WI38 (cell line): ENCODE results near the gene GGACT.

Experiments used
- H3K4me3 ChIP-seq: 2 replicates; pipeline ENCODE4 v1.5.1; 2011; ENCODE audit warnings: low read depth, mild to moderate bottlenecking, control low read depth, low read length
- TF ChIP-seq, protein P1 (sequence below): IDR thresholded peaks from 2 replicates; pipeline ENCODE4 v1.5.1; 2012; ENCODE audit warnings: low read depth, mild to moderate bottlenecking, control low read depth, low read length

The GGACT gene

GRCh38 chr13:100564444-100565223 lies 24.0 kb downstream of the GGACT start:
- H3K4me3 ChIP-seq, result no peak overlapping the region
- TF ChIP-seq, protein P1, sequence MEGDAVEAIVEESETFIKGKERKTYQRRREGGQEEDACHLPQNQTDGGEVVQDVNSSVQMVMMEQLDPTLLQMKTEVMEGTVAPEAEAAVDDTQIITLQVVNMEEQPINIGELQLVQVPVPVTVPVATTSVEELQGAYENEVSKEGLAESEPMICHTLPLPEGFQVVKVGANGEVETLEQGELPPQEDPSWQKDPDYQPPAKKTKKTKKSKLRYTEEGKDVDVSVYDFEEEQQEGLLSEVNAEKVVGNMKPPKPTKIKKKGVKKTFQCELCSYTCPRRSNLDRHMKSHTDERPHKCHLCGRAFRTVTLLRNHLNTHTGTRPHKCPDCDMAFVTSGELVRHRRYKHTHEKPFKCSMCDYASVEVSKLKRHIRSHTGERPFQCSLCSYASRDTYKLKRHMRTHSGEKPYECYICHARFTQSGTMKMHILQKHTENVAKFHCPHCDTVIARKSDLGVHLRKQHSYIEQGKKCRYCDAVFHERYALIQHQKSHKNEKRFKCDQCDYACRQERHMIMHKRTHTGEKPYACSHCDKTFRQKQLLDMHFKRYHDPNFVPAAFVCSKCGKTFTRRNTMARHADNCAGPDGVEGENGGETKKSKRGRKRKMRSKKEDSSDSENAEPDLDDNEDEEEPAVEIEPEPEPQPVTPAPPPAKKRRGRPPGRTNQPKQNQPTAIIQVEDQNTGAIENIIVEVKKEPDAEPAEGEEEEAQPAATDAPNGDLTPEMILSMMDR, result no peak

DNA sequence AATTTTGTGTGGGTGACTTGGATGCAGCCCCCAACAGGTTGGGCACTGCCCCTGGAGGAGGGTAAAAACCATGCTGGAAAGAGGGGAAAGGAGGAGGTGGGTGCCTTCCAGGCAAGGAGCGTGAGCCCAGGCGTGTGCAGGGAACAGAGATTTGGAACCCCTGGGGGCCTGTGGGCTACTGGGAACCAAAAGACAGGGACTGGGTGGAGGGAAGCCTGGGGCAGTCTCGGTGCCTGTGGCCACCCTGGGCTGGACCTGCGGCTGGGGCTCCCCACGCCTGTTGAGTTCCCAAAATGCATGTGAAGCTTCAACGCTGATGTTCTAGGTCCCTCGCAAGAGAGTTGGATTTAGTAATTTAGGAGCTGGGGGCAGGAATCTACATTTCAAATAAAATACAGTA lies 24.8 kb downstream of the GGACT start:
- TF ChIP-seq, protein P1, result no peak

GRCh38 chr13:100561599-100562204 lies 26.9 kb downstream of the GGACT start:
- no peak overlapping the region for H3K4me3 ChIP-seq
- TF ChIP-seq, protein P1, result no peak

More for the DNA sequence above, 24.8 kb downstream of the GGACT start:
- no peak overlapping the region for H3K4me3 ChIP-seq

DNA sequence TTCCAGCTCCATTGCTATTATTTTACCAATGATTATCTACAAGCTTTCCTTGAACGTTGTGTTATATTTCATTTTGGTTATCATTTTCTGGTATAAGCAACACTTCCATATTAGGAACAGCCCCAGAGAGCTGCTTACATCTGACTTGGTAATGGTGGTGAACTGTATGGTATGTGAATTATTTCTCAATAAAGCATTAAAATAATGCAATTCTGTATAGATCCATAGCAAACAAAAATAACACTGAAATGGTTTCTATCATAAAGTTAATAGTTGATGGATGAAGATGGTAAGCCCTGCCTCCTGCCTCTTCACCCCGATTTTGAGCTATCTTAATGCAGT lies 27.5 kb downstream of the GGACT start:
- TF ChIP-seq, protein P1, result no peak
- no peak overlapping the region for H3K4me3 ChIP-seq

DNA sequence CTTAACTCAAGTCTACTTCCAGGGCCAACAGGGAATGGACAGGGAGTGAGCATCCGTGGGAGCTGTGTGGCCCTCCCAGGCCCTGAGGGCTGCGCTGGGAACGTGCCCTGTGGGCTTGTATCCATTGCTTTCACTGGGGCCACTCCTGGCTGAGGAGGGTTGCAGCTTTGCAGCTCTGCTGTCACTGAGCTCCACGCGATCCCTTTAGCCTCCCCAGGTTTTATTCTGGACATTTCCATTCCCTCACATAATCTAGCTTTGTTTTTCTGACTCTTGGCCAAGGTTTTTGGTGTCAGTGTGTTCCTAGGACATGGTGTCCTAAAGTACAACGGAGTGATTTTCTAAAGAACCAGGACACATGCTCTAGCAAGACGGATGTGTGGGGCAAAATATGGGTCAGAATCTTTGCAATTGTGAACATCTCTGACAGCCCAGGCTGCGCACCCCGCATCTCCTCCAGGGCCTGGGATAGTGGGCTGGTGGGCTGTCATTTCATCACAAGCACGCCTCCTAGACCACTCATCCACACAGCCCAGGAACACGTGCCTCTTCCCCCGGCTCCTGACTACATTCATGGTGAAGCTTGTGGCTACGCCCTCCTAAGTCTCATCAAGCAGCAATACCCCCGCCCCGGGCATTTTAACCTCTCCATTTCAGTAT lies 28.0 kb downstream of the GGACT start:
- TF ChIP-seq, protein P1, result no peak
- H3K4me3 ChIP-seq, result no peak overlapping the region

DNA sequence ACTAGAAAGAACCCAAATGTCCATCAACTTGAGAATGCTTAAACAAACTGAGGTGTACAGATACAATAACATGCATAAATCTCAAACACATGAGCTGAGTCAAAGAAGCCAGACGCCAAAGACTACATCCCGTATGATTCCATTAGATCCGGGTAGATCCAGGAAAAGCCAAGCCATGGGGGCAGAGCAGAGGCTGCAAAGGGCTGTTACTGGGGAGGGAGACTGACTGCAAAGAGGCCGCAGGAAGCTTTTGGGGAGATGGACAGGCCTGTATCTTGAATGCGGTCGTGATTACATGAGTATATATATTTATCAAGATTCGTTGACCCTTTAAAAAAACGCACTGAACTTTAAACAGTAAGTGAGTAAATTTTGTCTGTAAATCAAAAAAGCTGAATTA lies 28.7 kb downstream of the GGACT start:
- H3K4me3 ChIP-seq, result no peak overlapping the region
- TF ChIP-seq, protein P1, result no peak

DNA sequence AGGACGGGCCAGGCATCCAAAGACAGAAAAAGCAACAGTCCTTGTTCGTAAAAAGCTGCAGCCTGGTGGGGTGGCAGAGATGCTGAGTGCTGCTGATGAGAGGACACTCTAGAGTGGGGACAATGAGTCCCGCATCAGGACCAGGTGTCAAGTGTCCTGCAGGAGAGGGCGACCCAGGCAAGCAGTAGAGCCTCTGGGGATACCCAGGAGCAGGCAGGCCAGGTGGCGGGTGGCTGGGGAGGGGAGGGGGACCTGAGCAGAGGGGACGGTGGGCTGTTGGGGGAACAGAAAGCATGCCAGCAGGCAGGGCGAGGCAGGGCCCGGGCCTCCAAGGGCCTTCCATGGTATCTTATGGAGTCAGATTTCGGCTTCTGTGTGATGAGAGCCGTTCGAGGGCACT lies 35.8 kb downstream of the GGACT start:
- TF ChIP-seq, protein P1, result no peak

More for the DNA sequence above, 35.8 kb downstream of the GGACT start:
- H3K4me3 ChIP-seq, result no peak overlapping the region
